Measurements from ENCODE around the gene TBX5. TPM values are rescaled to one million over a fixed set of nuclear protein-coding genes. Genes with fewer than 3 reads are reported as not detected.

Gene TBX5
- total and polyA plus RNA-seq, 9 donors = 0.11 to 4.7 (median 1.9) TPM

DNA sequence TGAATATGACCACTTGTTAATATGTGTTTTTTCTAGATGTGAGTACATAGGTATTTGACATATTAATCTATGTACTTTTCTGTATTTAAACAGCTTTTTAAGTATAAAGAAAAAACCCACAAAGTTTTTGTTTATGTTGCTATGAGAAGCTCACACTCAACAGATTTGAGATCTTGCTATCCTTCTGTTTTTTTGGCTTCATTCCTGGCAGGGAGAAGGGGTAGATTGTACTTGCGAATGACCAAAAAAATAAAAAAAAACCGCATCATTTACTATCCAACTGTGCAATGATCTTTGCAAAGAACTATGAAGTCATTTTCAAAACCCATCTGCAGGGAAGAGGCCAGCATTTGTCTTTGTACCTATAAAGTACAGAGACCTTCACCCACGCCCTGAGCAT, 28.4 kb upstream of the TBX5 start:
- no peaks in the 10 kb centered on the region for H3K9me3 ChIP-seq (replicated peaks; ENCODE audit: control insufficient read depth, low read depth, low read length)

DNA sequence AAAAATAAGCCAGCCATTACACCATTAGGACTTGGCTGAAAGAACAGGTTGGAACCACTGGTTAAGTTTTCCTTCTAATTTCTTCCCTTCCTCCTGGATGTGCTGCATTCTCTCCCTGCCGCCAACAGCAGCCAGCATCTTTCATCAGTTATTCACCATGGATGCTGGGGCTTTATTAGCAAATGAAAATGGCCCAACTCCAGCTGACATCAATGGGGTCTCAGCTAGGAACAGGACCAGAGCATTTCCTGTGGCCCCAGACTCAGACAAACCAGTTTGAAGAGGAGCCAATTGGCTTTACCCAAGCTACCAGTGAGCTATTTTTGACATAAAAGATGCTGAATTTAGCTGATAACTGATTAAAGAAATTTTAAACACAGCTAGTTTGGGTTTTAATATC, 26.0 kb upstream of the TBX5 start:
- Histone ChIP-seq H3K27me3 (ENCODE audit: control insufficient read depth, insufficient read depth, low read length) (peaks cover 22% of the 10 kb centered on the region), H3K36me3 (ENCODE audit: control insufficient read depth, insufficient read depth, low read length) (no peaks in the 10 kb centered on the region), H3K9me3 (replicated peaks; ENCODE audit: control insufficient read depth, low read depth, low read length) (no peaks in the 10 kb centered on the region), H3K4me1 (ENCODE audit: control insufficient read depth, insufficient read depth, low read length) (no peaks in the 10 kb centered on the region), H3K4me3 (ENCODE audit: low read length) (no peak overlapping the region), H3K27ac (ENCODE audit: low read length) (no peak overlapping the region)
- DNase-seq = no peak
- no CpG with 5 or more reads among the region's 1 CpG for WGBS (ENCODE audit: insufficient coverage)

More for the DNA sequence above, 28.4 kb upstream of the TBX5 start:
- Histone ChIP-seq H3K36me3 (ENCODE audit: control insufficient read depth, insufficient read depth, low read length) (no peaks in the 10 kb centered on the region), H3K27me3 (ENCODE audit: control insufficient read depth, insufficient read depth, low read length) (peaks cover 40% of the 10 kb centered on the region), H3K4me1 (ENCODE audit: control insufficient read depth, insufficient read depth, low read length) (no peaks in the 10 kb centered on the region), H3K27ac (ENCODE audit: low read length) (no peak overlapping the region), H3K4me3 (ENCODE audit: low read length) (no peak overlapping the region)
- DNase-seq = peak; percentile 68
- WGBS (ENCODE audit: insufficient coverage) = no CpG with 5 or more reads among the region's 3 CpGs

DNA sequence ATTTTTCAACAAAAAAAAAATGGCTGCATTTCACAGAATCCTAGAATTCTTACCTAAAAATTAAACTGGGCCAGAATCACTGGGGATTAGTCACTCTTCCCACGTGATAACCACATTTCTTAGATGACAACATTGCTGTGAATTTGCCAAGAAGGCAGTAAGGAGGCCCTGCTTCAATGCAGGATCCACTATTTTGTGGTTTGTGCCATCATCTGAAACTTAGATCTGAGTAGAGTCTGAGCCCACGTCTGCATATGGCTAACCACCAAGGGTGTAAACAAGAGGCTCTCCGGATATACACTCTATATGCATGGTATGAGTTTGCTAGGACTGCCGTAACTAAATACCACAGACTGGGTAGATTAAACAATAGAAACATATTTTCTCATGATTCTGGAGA, 24.4 kb upstream of the TBX5 start:
- no peak overlapping the region for H3K27ac ChIP-seq (ENCODE audit: low read length)
- peak; percentile 53 for DNase-seq
- peaks cover 15% of the 10 kb centered on the region for H3K27me3 ChIP-seq (ENCODE audit: control insufficient read depth, insufficient read depth, low read length)
- H3K4me1 ChIP-seq (ENCODE audit: control insufficient read depth, insufficient read depth, low read length) = no peaks in the 10 kb centered on the region
- no peaks in the 10 kb centered on the region for H3K9me3 ChIP-seq (replicated peaks; ENCODE audit: control insufficient read depth, low read depth, low read length)
- 33% methylated on average over 2 of the region's 4 CpGs for WGBS (ENCODE audit: insufficient coverage)
- no peak overlapping the region for H3K4me3 ChIP-seq (ENCODE audit: low read length)
- no peaks in the 10 kb centered on the region for H3K36me3 ChIP-seq (ENCODE audit: control insufficient read depth, insufficient read depth, low read length)

DNA sequence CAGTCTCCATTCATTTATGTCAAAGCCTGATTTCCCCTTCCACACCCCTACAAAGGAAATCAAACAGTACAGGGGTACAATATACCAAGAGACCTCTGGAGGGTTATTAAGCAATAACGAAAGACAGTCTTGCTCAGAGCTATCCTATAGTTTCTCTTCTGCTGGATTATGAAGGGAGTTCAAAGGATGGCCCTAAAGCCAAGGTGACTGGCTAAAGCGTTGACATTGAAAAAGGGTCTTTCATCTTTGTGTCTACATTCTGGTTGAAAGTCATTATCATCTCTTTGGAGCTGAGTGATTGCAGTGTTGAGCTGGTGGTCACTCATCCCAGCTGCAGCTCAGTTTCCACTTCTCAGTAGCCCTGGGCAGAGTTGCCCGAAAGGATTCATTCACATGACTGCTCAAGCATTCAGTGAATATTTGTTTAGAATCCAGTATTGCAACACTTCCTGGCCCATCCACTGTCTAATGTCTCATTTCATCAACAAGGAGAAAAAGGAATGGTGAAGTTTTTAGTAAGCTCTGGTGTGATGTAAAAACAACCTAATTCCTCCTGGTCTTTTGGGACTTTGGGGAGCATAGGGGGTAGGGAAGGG, 19.2 kb upstream of the TBX5 start:
- H3K27me3 ChIP-seq (ENCODE audit: control insufficient read depth, insufficient read depth, low read length) = peaks cover 18% of the 10 kb centered on the region
- H3K27ac ChIP-seq (ENCODE audit: low read length) = no peak overlapping the region
- no peaks in the 10 kb centered on the region for H3K36me3 ChIP-seq (ENCODE audit: control insufficient read depth, insufficient read depth, low read length)
- no peaks in the 10 kb centered on the region for H3K4me1 ChIP-seq (ENCODE audit: control insufficient read depth, insufficient read depth, low read length)
- no peak for DNase-seq
- H3K9me3 ChIP-seq (replicated peaks; ENCODE audit: control insufficient read depth, low read depth, low read length) = no peaks in the 10 kb centered on the region
- H3K4me3 ChIP-seq (ENCODE audit: low read length) = no peak overlapping the region
- WGBS (ENCODE audit: insufficient coverage) = 67% methylated on average over 1 of the region's 3 CpGs

DNA sequence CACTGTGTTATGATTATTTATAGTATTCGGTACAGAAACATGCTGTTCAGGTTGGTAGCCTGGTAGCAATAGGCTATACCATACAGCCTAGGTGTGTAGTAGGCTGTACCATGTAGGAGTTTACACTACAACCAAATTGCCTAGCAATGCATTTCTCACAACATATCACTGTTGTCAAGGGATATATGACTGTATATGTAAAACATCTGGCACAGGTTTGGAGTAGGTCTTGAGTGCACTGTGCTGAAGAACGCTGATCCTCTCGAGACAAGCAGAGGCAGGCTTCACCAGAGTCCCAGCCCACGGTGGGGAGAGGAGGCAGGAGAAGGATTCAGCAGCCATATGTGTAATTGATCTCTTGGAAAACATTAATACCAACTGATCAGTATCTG, 15.0 kb upstream of the TBX5 start:
- no peak overlapping the region for H3K4me3 ChIP-seq (ENCODE audit: low read length)
- 37% methylated on average over 2 of the region's 4 CpGs for WGBS (ENCODE audit: insufficient coverage)
- H3K27ac ChIP-seq (ENCODE audit: low read length) = no peak overlapping the region
- no peaks in the 10 kb centered on the region for H3K36me3 ChIP-seq (ENCODE audit: control insufficient read depth, insufficient read depth, low read length)
- peak; percentile 62 for DNase-seq
- peaks cover 44% of the 10 kb centered on the region for H3K27me3 ChIP-seq (ENCODE audit: control insufficient read depth, insufficient read depth, low read length)
- H3K9me3 ChIP-seq (replicated peaks; ENCODE audit: control insufficient read depth, low read depth, low read length) = no peaks in the 10 kb centered on the region
- H3K4me1 ChIP-seq (ENCODE audit: control insufficient read depth, insufficient read depth, low read length) = no peaks in the 10 kb centered on the region

DNA sequence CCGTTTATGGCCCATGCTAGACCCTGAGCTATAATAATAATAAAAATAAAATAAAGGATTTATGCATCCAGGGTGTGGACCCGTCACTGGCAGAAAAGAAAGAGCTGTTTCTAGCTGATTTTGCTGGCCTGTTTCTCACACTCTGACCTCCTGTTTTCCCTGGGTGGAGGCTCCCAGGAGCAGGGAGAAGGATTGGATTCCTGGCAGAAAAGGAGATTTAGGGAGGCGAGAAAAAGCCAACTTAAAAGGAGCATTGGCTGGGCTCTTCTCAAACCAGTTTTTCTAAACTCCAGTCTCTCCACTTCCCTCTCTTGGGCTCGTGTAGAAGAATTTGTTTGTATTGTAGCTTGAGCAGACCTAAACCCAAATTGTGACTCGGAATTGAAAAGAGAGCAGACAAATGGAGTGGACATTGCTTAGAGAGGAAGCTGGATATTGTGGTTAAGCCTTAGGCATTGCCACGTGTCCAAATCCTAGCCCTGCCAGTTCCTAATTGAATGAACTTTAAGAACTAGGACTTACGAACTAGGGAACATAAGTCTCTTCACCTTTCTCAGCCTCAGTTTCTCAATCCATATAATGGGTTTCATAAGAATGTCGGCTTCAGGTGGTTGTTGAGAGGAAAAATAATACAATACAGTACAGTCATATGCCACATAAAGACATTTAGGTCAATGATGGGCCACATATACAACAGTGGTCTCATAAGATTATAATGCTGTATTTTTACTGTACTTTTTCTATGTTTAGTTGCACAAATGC, 14.4 kb upstream of the TBX5 start:
- H3K27me3 ChIP-seq (ENCODE audit: control insufficient read depth, insufficient read depth, low read length) = peaks cover 50% of the 10 kb centered on the region
- no peaks in the 10 kb centered on the region for H3K4me1 ChIP-seq (ENCODE audit: control insufficient read depth, insufficient read depth, low read length)
- H3K36me3 ChIP-seq (ENCODE audit: control insufficient read depth, insufficient read depth, low read length) = no peaks in the 10 kb centered on the region
- H3K27ac ChIP-seq (ENCODE audit: low read length) = peak overlapping the region; percentile 1
- WGBS (ENCODE audit: insufficient coverage) = 48% methylated on average over 2 of the region's 8 CpGs
- no peak overlapping the region for H3K4me3 ChIP-seq (ENCODE audit: low read length)
- no peaks in the 10 kb centered on the region for H3K9me3 ChIP-seq (replicated peaks; ENCODE audit: control insufficient read depth, low read depth, low read length)
- DNase-seq = peak; percentile 64

DNA sequence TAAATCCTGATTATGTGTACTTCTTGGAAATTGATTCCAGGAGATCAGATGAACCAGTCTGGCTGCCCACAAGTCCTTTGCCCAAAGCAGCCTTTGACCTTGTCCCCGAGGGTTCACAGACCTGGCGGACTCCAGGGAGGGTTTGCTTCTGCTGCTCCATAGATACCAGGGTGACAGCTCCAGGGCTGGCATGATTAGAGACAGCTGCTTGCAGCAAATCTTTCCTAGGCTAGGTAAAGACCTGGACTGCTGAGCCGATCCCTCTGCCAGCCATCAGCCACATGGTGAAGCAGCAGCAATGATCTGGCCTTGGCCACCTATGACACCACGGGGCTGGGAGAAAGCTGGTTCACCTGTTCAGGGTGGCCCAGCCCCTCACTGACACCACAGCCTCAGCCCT, 10.1 kb upstream of the TBX5 start:
- whole genome bisulfite sequencing (ENCODE audit: insufficient coverage) = 61% methylated on average over 4 of the region's 4 CpGs
- Histone ChIP-seq H3K9me3 (replicated peaks; ENCODE audit: control insufficient read depth, low read depth, low read length) (no peaks in the 10 kb centered on the region), H3K4me3 (ENCODE audit: low read length) (no peak overlapping the region), H3K36me3 (ENCODE audit: control insufficient read depth, insufficient read depth, low read length) (no peaks in the 10 kb centered on the region), H3K27ac (ENCODE audit: low read length) (no peak overlapping the region), H3K4me1 (ENCODE audit: control insufficient read depth, insufficient read depth, low read length) (no peaks in the 10 kb centered on the region), H3K27me3 (ENCODE audit: control insufficient read depth, insufficient read depth, low read length) (peaks cover 81% of the 10 kb centered on the region)
- no peak for DNase-seq

DNA sequence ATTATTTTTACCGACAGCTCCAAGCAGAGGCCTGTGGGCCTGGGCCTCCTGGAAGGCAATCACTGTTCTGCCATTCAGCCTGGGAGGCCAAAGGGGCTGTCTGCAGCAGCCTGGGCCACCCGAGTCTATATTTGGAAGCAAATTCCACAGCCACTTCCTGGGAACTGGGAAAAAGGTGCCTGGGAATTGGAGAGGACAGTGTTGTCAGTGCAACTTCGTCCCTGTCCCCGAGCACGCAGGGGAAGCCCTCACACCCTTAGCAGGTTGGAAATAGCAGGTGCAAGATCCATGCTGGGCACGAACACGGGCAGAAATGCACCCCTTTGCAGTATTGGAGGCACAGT, 9.6 kb upstream of the TBX5 start:
- no peaks in the 10 kb centered on the region for H3K4me1 ChIP-seq (ENCODE audit: control insufficient read depth, insufficient read depth, low read length)
- WGBS (ENCODE audit: insufficient coverage) = 37% methylated on average over 4 of the region's 7 CpGs
- H3K27ac ChIP-seq (ENCODE audit: low read length) = no peak overlapping the region
- H3K36me3 ChIP-seq (ENCODE audit: control insufficient read depth, insufficient read depth, low read length) = no peaks in the 10 kb centered on the region
- DNase-seq = no peak
- H3K4me3 ChIP-seq (ENCODE audit: low read length) = no peak overlapping the region
- H3K9me3 ChIP-seq (replicated peaks; ENCODE audit: control insufficient read depth, low read depth, low read length) = no peaks in the 10 kb centered on the region
- peaks cover 86% of the 10 kb centered on the region for H3K27me3 ChIP-seq (ENCODE audit: control insufficient read depth, insufficient read depth, low read length)

DNA sequence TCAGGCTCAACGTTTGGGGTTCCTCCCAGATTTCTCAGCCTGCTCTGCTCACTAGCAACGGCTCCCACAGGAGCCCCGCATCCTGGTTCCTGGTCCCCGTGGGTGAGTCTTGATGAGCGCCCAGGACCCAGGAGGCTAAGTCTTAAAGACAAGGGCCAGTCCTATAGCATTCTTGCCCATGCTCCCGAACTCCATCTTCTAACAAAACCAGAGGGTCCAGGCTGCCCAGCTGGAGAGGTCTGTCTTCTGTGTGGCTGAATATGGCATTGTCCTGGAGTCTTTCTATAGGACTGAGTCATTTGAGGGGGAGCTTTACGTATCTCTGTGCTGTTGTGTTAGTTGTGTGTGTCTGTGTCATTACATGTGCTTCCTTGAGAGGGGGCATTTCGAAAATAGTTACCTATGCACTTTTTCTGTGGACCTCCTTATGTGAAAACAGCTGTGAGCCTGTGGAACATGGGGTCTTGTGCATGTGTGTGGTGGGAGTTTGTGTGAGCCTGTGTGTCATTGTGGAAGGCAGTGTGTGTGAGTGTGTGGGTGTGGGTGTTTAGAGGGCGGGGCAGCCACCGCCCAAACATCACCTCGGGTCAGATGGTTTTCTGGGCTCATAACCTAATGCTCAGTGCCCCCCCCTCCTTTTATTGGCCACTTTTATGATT, 9.1 kb upstream of the TBX5 start:
- H3K9me3 ChIP-seq (replicated peaks; ENCODE audit: control insufficient read depth, low read depth, low read length) = no peaks in the 10 kb centered on the region
- 33% methylated on average over 3 of the region's 11 CpGs for WGBS (ENCODE audit: insufficient coverage)
- no peak for DNase-seq
- H3K27ac ChIP-seq (ENCODE audit: low read length) = no peak overlapping the region
- no peaks in the 10 kb centered on the region for H3K4me1 ChIP-seq (ENCODE audit: control insufficient read depth, insufficient read depth, low read length)
- peaks cover 87% of the 10 kb centered on the region for H3K27me3 ChIP-seq (ENCODE audit: control insufficient read depth, insufficient read depth, low read length)
- H3K36me3 ChIP-seq (ENCODE audit: control insufficient read depth, insufficient read depth, low read length) = no peaks in the 10 kb centered on the region
- no peak overlapping the region for H3K4me3 ChIP-seq (ENCODE audit: low read length)

DNA sequence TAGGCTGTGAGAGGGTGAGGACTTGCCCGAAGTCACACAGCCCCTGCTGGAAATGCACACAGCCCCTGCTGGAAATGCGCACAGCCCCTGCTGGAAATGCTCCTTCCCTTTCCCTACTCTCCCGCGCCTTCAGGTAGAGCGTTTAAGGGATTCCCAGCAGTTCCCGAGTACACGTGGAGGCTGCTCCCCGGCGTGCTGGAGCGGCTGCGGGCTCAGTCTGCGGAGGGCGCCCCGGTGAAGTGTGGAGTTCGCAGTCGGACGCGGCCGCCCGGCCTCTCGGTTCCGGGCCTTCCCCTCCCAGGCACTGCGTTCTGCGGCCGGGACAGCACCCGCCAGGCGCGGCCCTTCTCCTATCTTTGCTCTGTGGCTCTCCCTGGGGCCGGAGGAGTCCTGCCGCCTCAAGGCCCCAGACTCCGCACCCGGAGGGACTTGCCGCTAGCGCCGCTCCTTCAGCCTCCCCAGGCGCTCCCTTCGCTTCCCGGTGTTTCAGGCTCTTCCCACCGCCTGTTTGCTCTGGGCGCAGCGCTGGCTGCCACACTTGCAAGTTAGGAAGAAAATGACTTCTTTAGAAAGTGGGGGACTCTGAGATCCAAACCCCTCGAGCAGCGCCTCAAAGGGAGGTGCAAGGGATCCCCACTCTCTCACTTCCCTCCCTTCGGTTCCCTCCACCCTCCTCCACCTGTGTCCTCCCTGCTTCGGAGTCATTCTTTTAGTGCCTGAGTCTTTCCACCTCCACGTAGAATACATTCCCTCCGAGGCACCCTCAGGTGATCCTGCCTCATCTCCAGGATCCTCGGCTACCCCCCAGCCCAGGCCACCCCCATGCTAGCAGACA, 8.3 kb upstream of the TBX5 start:
- whole genome bisulfite sequencing (ENCODE audit: insufficient coverage) = 13% methylated on average over 48 of the region's 48 CpGs
- no peak for DNase-seq
- Histone ChIP-seq H3K36me3 (ENCODE audit: control insufficient read depth, insufficient read depth, low read length) (no peaks in the 10 kb centered on the region), H3K27ac (ENCODE audit: low read length) (no peak overlapping the region), H3K4me3 (ENCODE audit: low read length) (no peak overlapping the region), H3K9me3 (replicated peaks; ENCODE audit: control insufficient read depth, low read depth, low read length) (no peaks in the 10 kb centered on the region), H3K4me1 (ENCODE audit: control insufficient read depth, insufficient read depth, low read length) (peaks cover 3% of the 10 kb centered on the region), H3K27me3 (ENCODE audit: control insufficient read depth, insufficient read depth, low read length) (peaks cover 89% of the 10 kb centered on the region)
